Activated T-cell treated with anti-CD3 and anti-CD28 coated beads, Interleukin-2, amount 50 U/mL, for 4 hours (primary cell): ENCODE measurements around the gene MID1IP1. TPM values are rescaled to one million over a fixed set of nuclear protein-coding genes. Genes with fewer than 3 reads are reported as not detected.

Source experiments
- ATAC-seq, 2 donors: fragments of 200-7000 bp; cut with Tn5 transposase; one replicate each; pipeline ENCODE4 v1.10.0; 2021
- DNase-seq: peaks from one replicate; pipeline ENCODE4 v3.0.0-alpha.2; 2020
- H3K27me3 Mint-ChIP-seq: one replicate; pipeline ENCODE4 v1.8.0; 2021; ENCODE audit warnings: low read depth, mixed read lengths
- H3K36me3 Mint-ChIP-seq: one replicate; pipeline ENCODE4 v1.8.0; 2022; ENCODE audit warnings: mixed read lengths; ENCODE audit not compliant: insufficient read depth
- H3K4me1 Mint-ChIP-seq: one replicate; pipeline ENCODE4 v1.8.0; 2021; ENCODE audit warnings: low read depth, mixed read lengths
- H3K4me3 Mint-ChIP-seq: one replicate; pipeline ENCODE4 v1.8.0; 2021; ENCODE audit warnings: mild to moderate bottlenecking, moderate library complexity, mixed read lengths
- H3K9me3 Mint-ChIP-seq: one replicate; pipeline ENCODE4 v1.8.0; 2021; ENCODE audit warnings: mixed read lengths
- total RNA-seq, 3 donors: library from RNA; stranded (reverse); gene quantifications; one replicate each; pipeline ENCODE4 v1.2.1, GENCODE V29; 2021

Gene MID1IP1
- total RNA-seq, 3 donors from 2014 or later, result 57.6 to 72.0 (median 65.1) TPM

DNA sequence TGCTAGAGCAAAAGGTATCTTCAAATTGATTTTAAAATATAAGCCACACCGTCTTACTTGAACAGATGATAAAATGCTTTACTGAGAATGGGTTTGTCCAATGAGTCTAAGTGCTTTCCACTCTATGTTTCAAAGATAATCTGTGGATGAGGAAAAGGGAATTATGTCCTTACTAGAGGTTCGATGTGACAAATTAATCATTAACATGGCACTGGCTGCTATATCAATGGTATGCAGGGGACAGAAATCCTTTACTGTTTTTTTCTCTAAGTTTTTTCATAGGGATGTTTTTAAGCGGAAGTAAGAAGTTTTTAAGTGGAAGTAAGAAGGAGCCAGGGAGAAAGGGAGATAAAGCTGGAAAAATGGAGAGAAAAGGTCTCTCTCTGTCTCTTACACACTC is 38.0 kb downstream of the MID1IP1 start:
- ATAC-seq (no peak), DNase-seq (no peak)
- Mint-ChIP-seq H3K27me3 (no peaks in the 10 kb centered on the region), H3K4me3 (no peak overlapping the region), H3K36me3 (no peaks in the 10 kb centered on the region), H3K4me1 (no peaks in the 10 kb centered on the region), H3K9me3 (no peaks in the 10 kb centered on the region)

DNA sequence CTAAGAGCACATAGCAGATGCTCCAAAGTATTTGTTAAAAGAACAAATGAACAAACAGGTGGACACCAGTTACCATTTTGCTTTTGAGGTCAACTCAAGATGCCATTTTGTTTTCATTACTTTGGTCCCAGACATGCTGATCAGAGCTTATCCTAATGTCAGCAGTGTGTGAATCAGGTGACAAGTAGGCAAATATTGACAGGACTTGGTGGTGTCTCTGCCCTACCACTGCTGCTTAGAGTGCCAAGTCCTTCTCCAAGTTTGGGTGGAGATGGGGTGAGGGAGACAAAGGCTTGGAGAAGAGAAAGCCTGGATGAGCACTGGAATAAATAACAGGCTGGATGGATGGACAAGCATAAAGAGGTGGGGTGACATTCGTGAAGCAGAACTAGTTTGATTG is 38.7 kb downstream of the MID1IP1 start:
- Mint-ChIP-seq H3K27me3 (no peaks in the 10 kb centered on the region), H3K4me3 (no peak overlapping the region), H3K36me3 (no peaks in the 10 kb centered on the region), H3K9me3 (no peaks in the 10 kb centered on the region), H3K4me1 (no peaks in the 10 kb centered on the region)
- ATAC-seq (no peak), DNase-seq (no peak)

DNA sequence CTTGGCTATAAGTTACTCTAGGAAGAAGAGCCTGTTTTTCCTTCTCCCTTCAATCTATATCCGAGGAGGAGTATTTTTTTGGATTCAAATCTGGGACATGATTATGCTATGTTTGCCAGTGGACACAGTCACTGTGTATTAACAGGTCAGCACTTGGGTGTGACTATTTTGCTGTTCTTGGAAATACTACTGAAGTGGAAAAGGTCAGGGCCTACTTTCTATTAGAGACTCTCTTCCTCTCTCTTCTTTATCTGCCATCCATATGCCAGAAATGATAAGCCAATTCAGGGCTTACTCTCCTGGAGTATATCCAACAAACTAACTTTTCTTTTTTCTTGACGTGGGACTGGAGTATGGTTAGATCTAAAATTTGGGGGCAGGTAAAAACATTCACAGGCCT is 40.5 kb downstream of the MID1IP1 start:
- DNase-seq (no peak), ATAC-seq (no peak)
- Mint-ChIP-seq H3K4me3 (no peak overlapping the region), H3K27me3 (no peaks in the 10 kb centered on the region), H3K9me3 (no peaks in the 10 kb centered on the region), H3K4me1 (peaks cover 9% of the 10 kb centered on the region), H3K36me3 (no peaks in the 10 kb centered on the region)

DNA sequence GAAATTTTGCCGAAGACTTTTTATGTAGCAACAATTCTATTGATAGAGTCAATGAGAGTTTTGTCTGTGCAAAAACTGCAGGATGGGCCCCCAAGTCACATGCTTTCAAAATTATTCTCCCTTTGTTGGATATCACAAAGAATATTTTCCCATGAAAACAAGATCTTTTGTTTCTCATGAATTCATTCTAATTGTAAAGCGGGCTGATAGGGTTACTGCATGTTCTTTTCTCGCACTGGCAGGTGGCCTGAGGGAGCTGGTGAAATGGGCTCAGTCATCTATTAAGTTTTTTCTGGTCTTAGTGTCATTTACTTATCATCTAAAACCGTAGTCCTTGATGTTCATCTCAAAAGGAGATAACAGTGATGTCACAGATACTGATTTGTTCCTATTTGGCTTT is 44.2 kb downstream of the MID1IP1 start:
- H3K4me1 Mint-ChIP-seq, result peaks cover 11% of the 10 kb centered on the region
- H3K4me3 Mint-ChIP-seq, result no peak overlapping the region
- H3K9me3 Mint-ChIP-seq, result no peaks in the 10 kb centered on the region
- no peaks in the 10 kb centered on the region for H3K36me3 Mint-ChIP-seq
- ATAC-seq (no peak), DNase-seq (no peak)
- H3K27me3 Mint-ChIP-seq, result no peaks in the 10 kb centered on the region

DNA sequence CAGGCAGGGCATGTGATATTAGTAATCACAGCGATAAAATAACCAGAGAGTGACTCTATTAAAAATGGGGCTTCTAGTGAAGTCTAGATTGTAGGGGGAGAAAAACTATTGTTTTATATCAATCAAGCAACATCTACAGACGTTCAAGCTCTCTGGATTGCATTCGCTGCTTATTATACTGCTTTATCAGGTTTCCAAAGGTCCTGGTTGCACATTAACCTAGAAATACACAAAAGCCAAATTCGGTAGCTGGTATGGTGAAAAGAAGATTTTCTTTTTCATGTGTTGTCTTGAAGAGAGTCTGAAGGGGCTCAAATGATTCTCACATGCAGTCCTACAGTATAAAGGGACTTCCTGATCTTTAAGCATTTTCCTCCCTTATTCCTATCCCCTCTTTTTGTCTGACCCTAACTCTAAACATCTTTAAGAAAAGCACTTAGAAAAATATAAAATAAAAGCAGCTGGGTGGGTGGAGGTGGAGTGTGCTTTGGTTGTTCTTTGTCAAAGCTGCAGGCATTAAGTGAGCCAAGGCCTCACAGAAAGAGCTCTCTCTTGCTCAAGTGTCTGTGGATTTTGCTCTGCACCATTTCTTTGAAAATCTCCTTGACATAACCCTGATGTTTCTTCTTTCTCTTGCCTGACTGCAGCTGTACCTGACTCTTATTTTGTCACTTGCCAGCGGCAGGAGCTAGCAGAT is 46.1 kb downstream of the MID1IP1 start:
- Mint-ChIP-seq H3K4me3 (no peak overlapping the region), H3K27me3 (no peaks in the 10 kb centered on the region), H3K4me1 (peaks cover 11% of the 10 kb centered on the region), H3K36me3 (no peaks in the 10 kb centered on the region), H3K9me3 (no peaks in the 10 kb centered on the region)
- DNase-seq (no peak), ATAC-seq (no peak)

DNA sequence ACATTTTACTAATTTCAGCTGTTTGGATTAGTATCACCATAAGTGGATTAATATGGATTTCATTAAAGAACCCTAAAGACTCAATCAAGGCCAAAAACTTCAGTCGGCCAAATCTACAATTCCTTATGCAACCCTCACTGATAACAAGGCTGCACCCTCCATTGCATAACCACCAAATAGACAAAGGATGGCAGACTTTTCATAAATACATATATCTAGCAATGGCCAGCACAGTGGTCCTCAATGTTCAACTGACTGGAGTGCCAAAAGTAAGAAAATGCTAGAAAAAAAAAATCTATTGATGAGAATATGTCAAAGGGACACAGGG is 46.6 kb downstream of the MID1IP1 start:
- Mint-ChIP-seq H3K4me3 (no peak overlapping the region), H3K36me3 (no peaks in the 10 kb centered on the region), H3K9me3 (no peaks in the 10 kb centered on the region), H3K27me3 (no peaks in the 10 kb centered on the region), H3K4me1 (peaks cover 11% of the 10 kb centered on the region)
- DNase-seq (no peak), ATAC-seq (no peak)

DNA sequence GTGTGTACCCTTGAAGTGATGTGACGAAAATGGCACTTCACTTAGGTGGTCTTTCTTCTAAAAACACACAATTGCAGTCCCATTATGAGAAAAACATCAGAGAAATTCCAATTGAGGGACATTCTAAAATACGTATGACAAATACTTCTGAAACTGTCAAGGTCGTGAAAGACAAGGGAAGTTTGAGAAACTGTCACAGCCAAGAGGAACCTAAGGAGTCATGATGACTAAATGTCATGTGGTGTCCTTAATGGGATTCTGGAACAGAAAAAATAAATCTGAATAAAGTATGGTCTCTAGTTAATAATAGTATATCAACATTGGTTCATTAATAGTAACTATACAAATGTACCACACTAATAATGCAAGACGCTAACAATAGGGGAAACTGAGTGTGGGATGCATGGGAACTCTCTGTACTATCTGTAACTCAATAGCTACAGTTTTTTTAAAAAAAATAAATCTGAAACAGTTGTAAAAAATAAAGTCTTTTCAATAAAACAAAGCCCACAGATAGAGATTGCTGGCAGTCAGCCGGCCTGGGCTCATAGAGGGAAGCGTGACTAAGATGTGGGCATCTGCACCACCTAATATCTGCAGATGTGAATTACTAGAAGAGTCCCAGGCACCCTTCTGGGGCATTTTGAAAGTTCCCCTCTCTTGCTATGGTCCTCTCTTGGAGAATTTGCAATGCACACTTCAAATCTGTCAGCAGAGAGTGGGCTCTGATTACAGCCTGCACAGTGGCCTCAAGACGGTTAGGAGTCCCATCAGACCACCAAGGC is 47.6 kb downstream of the MID1IP1 start:
- Mint-ChIP-seq H3K4me3 (no peak overlapping the region), H3K4me1 (peaks cover 11% of the 10 kb centered on the region), H3K9me3 (no peaks in the 10 kb centered on the region), H3K36me3 (no peaks in the 10 kb centered on the region), H3K27me3 (no peaks in the 10 kb centered on the region)
- ATAC-seq (no peak), DNase-seq (no peak)

DNA sequence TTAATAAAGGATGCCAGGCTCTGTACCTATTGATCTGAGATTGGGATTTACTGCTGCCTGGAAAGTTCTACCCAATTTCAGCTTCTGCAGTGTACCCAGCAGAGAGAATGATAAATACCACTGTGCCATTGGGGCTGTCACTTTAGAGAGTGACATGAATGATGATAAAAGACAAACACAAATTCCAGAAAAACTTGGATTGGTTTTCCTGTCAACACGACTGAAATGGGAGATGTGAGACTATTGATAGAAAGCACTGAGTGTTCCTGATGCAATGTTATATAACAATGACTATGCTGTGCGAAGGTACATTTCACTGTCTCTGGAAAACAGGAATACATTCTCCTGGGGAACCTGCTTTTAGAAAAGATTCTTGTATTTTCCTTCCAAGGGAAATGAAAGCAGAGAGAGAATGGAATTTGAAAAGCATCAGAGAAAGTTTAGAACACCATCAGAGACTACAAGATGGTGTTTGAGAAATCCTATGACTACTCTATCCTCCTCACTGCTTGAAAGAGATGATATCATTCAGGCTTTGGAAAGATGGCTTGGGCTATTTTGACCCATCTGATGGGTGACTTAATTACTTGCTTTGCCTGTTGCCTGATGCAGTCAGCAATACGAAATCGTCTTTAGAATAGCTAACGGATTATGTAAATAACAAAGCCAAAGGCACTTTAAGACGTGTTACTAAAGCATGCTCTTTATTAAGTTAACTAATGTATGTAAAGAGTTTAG is 49.7 kb downstream of the MID1IP1 start:
- no peak overlapping the region for H3K4me3 Mint-ChIP-seq

DNA sequence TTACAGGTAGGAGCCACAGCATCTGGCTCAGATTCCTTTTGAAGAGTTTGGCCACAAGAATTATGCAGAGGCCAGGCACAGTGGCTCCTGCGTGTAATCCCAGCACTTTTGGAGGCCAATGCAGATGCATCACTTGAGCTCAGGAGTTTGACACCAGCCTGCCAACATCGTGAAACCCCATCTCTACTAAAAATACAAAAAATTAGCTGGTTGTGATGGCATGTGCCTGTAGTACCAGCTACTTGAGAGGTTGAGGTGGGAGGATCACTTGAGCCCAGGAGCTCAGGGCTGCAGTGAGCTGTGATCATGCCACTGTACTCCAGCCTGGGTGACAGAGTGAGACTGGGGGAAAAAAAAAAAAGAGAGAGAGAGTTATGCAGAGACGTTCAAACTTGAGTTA is 53.0 kb downstream of the MID1IP1 start:
- Mint-ChIP-seq H3K36me3 (no peaks in the 10 kb centered on the region), H3K9me3 (no peaks in the 10 kb centered on the region), H3K4me1 (peaks cover 3% of the 10 kb centered on the region), H3K27me3 (no peaks in the 10 kb centered on the region), H3K4me3 (no peak overlapping the region)
- no peak for ATAC-seq
- no peak for DNase-seq

More for the DNA sequence above, 49.7 kb downstream of the MID1IP1 start:
- ATAC-seq (no peak), DNase-seq (no peak)
- no peaks in the 10 kb centered on the region for H3K36me3 Mint-ChIP-seq
- H3K27me3 Mint-ChIP-seq, result no peaks in the 10 kb centered on the region
- no peaks in the 10 kb centered on the region for H3K9me3 Mint-ChIP-seq
- peaks cover 8% of the 10 kb centered on the region for H3K4me1 Mint-ChIP-seq

Other genes starting within 250 kb of the MID1IP1 start
- under 1 TPM in 2 of 3 donors, not detected in 1; 0.18 to 0.29 TPM for gene TSPAN7, start 239.9 kb upstream of the MID1IP1 start, total RNA-seq